H9 (cell line): Measurements from ENCODE around the gene CCBE1. TPM values are rescaled to one million over a fixed set of nuclear protein-coding genes. Genes with fewer than 3 reads are reported as not detected.

Experiments
- DNase-seq: peaks from one replicate; pipeline ENCODE4 v3.0.0-alpha.2; 2017
- H2AFZ ChIP-seq: one replicate; pipeline ENCODE4 v1.6.1; 2013; ENCODE audit warnings: mild to moderate bottlenecking, low read length, control low read depth, moderate library complexity
- H2AK5ac ChIP-seq: 2 replicates; pipeline ENCODE4 v1.6.1; 2013; ENCODE audit warnings: low read length, control low read depth, mixed read lengths; ENCODE audit not compliant: insufficient read length
- H2BK120ac ChIP-seq: one replicate; pipeline ENCODE4 v1.6.1; 2013; ENCODE audit warnings: low read depth, mild to moderate bottlenecking, low read length, control low read depth, inconsistent platforms; ENCODE audit not compliant: poor library complexity, severe bottlenecking
- H2BK12ac ChIP-seq: 2 replicates; pipeline ENCODE4 v1.6.1; 2013; ENCODE audit warnings: low read length, control low read depth, mixed read lengths, low read depth; ENCODE audit not compliant: insufficient read length
- H2BK15ac ChIP-seq: 2 replicates; pipeline ENCODE4 v1.6.1; 2013; ENCODE audit warnings: low read depth, low read length, control low read depth
- H2BK20ac ChIP-seq: one replicate; pipeline ENCODE4 v1.6.1; 2013; ENCODE audit warnings: low read depth, mild to moderate bottlenecking, low read length, control low read depth, inconsistent platforms; ENCODE audit not compliant: poor library complexity, severe bottlenecking
- H2BK5ac ChIP-seq: 2 replicates; pipeline ENCODE4 v1.6.1; 2013; ENCODE audit warnings: low read length, control low read depth, mixed read lengths; ENCODE audit not compliant: insufficient read length
- H3K14ac ChIP-seq: 2 replicates; pipeline ENCODE4 v1.6.1; 2013; ENCODE audit warnings: low read length, control low read depth; ENCODE audit not compliant: insufficient read depth
- H3K18ac ChIP-seq: 2 replicates; pipeline ENCODE4 v1.6.1; 2013; ENCODE audit warnings: low read depth, mild to moderate bottlenecking, mixed read lengths, low read length, control low read depth; ENCODE audit not compliant: insufficient read length
- H3K23ac ChIP-seq: 2 replicates; pipeline ENCODE4 v1.6.1; 2013; ENCODE audit warnings: low read length, control low read depth, mixed read lengths, low read depth; ENCODE audit not compliant: insufficient read length
- H3K23me2 ChIP-seq: 2 replicates; pipeline ENCODE4 v1.6.1; 2013; ENCODE audit warnings: low read depth, mild to moderate bottlenecking, mixed read lengths, low read length, control low read depth; ENCODE audit not compliant: insufficient read length, poor library complexity, severe bottlenecking
- H3K27ac ChIP-seq: 2 replicates; pipeline ENCODE4 v1.5.1; 2013; ENCODE audit warnings: low read length, control low read depth, mixed read lengths, low read depth; ENCODE audit not compliant: insufficient read length
- H3K27me3 ChIP-seq: 2 replicates; pipeline ENCODE4 v1.6.1; 2013; ENCODE audit warnings: low read length, control low read depth, inconsistent platforms; ENCODE audit not compliant: insufficient read depth
- H3K4ac ChIP-seq: 2 replicates; pipeline ENCODE4 v1.6.1; 2013; ENCODE audit warnings: low read depth, mild to moderate bottlenecking, control low read depth, inconsistent platforms, low read length, moderate library complexity
- H3K4me1 ChIP-seq: 2 replicates; pipeline ENCODE4 v1.6.1; 2013; ENCODE audit warnings: low read length, control low read depth, inconsistent platforms; ENCODE audit not compliant: insufficient read depth
- H3K4me2 ChIP-seq: 2 replicates; pipeline ENCODE4 v1.6.1; 2013; ENCODE audit warnings: low read length, control low read depth, mixed read lengths; ENCODE audit not compliant: insufficient read length, insufficient read depth
- H3K56ac ChIP-seq: 2 replicates; pipeline ENCODE4 v1.6.1; 2013; ENCODE audit warnings: low read depth, mild to moderate bottlenecking, mixed read lengths, low read length, control low read depth; ENCODE audit not compliant: insufficient read length
- H3K79me1 ChIP-seq: 2 replicates; pipeline ENCODE4 v1.6.1; 2013; ENCODE audit warnings: low read depth, mild to moderate bottlenecking, moderate library complexity, low read length, control low read depth, inconsistent platforms; ENCODE audit not compliant: insufficient read depth, poor library complexity, severe bottlenecking
- H3K79me2 ChIP-seq: 2 replicates; pipeline ENCODE4 v1.6.1; 2013; ENCODE audit warnings: low read length, control low read depth, inconsistent platforms; ENCODE audit not compliant: insufficient read depth
- H3K9ac ChIP-seq: 2 replicates; pipeline ENCODE4 v1.6.1; 2013; ENCODE audit warnings: low read length, control low read depth, mixed read lengths; ENCODE audit not compliant: insufficient read length; ENCODE audit errors: extremely low read depth
- H3K9me3 ChIP-seq: one replicate; pipeline ENCODE4 v1.6.1; 2013; ENCODE audit warnings: low read depth, low read length, inconsistent platforms; ENCODE audit not compliant: control insufficient read depth
- H3T11ph ChIP-seq: one replicate; pipeline ENCODE4 v1.6.1; 2013; ENCODE audit warnings: mild to moderate bottlenecking, low read length, control low read depth, inconsistent platforms
- H4K20me1 ChIP-seq: one replicate; pipeline ENCODE4 v1.6.1; 2013; ENCODE audit not compliant: control insufficient read depth, insufficient read length, insufficient read depth
- H4K5ac ChIP-seq: 2 replicates; pipeline ENCODE4 v1.6.1; 2013; ENCODE audit warnings: low read depth, mild to moderate bottlenecking, mixed read lengths, low read length, control low read depth; ENCODE audit not compliant: insufficient read length
- H4K8ac ChIP-seq: replicated peaks from 2 replicates; pipeline ENCODE4 v1.6.1; 2013; ENCODE audit warnings: low read length, control low read depth, mixed read lengths, low read depth; ENCODE audit not compliant: insufficient read length
- H4K91ac ChIP-seq: 2 replicates; pipeline ENCODE4 v1.6.1; 2013; ENCODE audit warnings: low read depth, mild to moderate bottlenecking, moderate library complexity, mixed read lengths, low read length, control low read depth; ENCODE audit not compliant: insufficient read length
- H3K27ac Mint-ChIP-seq, 3 experiments: 2 replicates in 2 of 3; 3 replicates in 1 of 3; pipeline ENCODE4 v1.8.0; 2020 to 2021; ENCODE audit warnings: mixed read lengths in 3 of 3, mild to moderate bottlenecking in 1 of 3, moderate library complexity in 1 of 3
- H3K27me3 Mint-ChIP-seq: 2 replicates; pipeline ENCODE4 v1.8.0; 2021; ENCODE audit warnings: low read depth, mild to moderate bottlenecking, moderate library complexity, mixed read lengths
- H3K36me3 Mint-ChIP-seq, 3 experiments: 2 replicates in 2 of 3; 3 replicates in 1 of 3; pipeline ENCODE4 v1.8.0; 2020 to 2021; ENCODE audit warnings: low read depth in 3 of 3, mixed read lengths in 3 of 3; ENCODE audit not compliant: insufficient read depth in 1 of 3
- H3K4me1 Mint-ChIP-seq, 2 experiments: 2 replicates each; pipeline ENCODE4 v1.8.0; 2020; ENCODE audit warnings: mixed read lengths in 2 of 2
- H3K4me3 Mint-ChIP-seq, 2 experiments: 2 replicates in 1 of 2; 3 replicates in 1 of 2; pipeline ENCODE4 v1.8.0; 2020 to 2021; ENCODE audit warnings: mild to moderate bottlenecking in 2 of 2, mixed read lengths in 2 of 2, moderate library complexity in 1 of 2
- H3K9me3 Mint-ChIP-seq, 2 experiments: 2 replicates in 1 of 2; 3 replicates in 1 of 2; pipeline ENCODE4 v1.8.0; 2020; ENCODE audit warnings: mild to moderate bottlenecking in 2 of 2, mixed read lengths in 2 of 2, moderate library complexity in 1 of 2
- WGBS: extraction: QIAGEN DNeasy Blood & Tissue Kit; methylation state at CpG from one replicate; pipeline ENCODE4 v1.1.7; 2013; ENCODE audit warnings: missing lambda C conversion rate, low lambda C conversion rate, mixed read lengths; ENCODE audit not compliant: insufficient read length; ENCODE audit errors: extremely low coverage; 5-methylcytosine and 5-hydroxymethylcytosine counted together
- total RNA-seq: library from RNA; stranded (reverse); gene quantifications from 2 replicates; pipeline ENCODE4 v1.2.1, GENCODE V29; 2021
- TF ChIP-seq, protein P1 (sequence below): fragments of 200-600 bp; sonication (generic); conservative IDR thresholded peaks from 3 replicates; pipeline ENCODE4 v1.8.0; 2021; ENCODE audit warnings: antibody characterized with exemption, mild to moderate bottlenecking

Gene CCBE1
- total RNA-seq, 1 experiment from 2014 or later: 0.39 TPM

GRCh38 chr18:59582395-59582794 lies 114.8 kb downstream of the CCBE1 start:
- H3K4me1 Mint-ChIP-seq: peaks cover 8% of the 10 kb centered on the region in 2 experiments; a peak in 3 of 4 replicates
- no peak overlapping the region for H4K5ac ChIP-seq
- no peaks in the 10 kb centered on the region for H3K9me3 ChIP-seq
- H3K18ac ChIP-seq: no peak overlapping the region
- H3K23ac ChIP-seq: no peak overlapping the region
- no peaks in the 10 kb centered on the region for H3K79me1 ChIP-seq
- no peak overlapping the region for H2BK12ac ChIP-seq
- no peak overlapping the region for H2AFZ ChIP-seq
- H2BK20ac ChIP-seq: no peak overlapping the region
- no peak overlapping the region for H2BK5ac ChIP-seq
- H3K27me3 ChIP-seq: no peaks in the 10 kb centered on the region
- no peak overlapping the region for H3K4me3 Mint-ChIP-seq
- no peak overlapping the region for H3K4me2 ChIP-seq
- H3K4ac ChIP-seq: no peak overlapping the region
- no peak overlapping the region for H2BK15ac ChIP-seq
- WGBS: no CpG with 5 or more reads among the region's 1 CpG
- H3K27ac Mint-ChIP-seq: no peak overlapping the region
- H3K79me2 ChIP-seq: no peaks in the 10 kb centered on the region
- no peaks in the 10 kb centered on the region for H4K20me1 ChIP-seq
- no peaks in the 10 kb centered on the region for H3K4me1 ChIP-seq
- H3T11ph ChIP-seq: no peak overlapping the region
- no peak overlapping the region for H3K27ac ChIP-seq
- no peak overlapping the region for H3K14ac ChIP-seq
- no peaks in the 10 kb centered on the region for H3K9me3 Mint-ChIP-seq
- peaks cover 2% of the 10 kb centered on the region for H3K27me3 Mint-ChIP-seq
- no peak overlapping the region for H2BK120ac ChIP-seq
- H4K8ac ChIP-seq: no peak overlapping the region
- no peak overlapping the region for H4K91ac ChIP-seq
- H2AK5ac ChIP-seq: no peak overlapping the region
- no peak overlapping the region for H3K9ac ChIP-seq
- H3K36me3 Mint-ChIP-seq: no peaks in the 10 kb centered on the region
- H3K56ac ChIP-seq: no peak overlapping the region
- no peak for DNase-seq
- TF ChIP-seq, protein P1, sequence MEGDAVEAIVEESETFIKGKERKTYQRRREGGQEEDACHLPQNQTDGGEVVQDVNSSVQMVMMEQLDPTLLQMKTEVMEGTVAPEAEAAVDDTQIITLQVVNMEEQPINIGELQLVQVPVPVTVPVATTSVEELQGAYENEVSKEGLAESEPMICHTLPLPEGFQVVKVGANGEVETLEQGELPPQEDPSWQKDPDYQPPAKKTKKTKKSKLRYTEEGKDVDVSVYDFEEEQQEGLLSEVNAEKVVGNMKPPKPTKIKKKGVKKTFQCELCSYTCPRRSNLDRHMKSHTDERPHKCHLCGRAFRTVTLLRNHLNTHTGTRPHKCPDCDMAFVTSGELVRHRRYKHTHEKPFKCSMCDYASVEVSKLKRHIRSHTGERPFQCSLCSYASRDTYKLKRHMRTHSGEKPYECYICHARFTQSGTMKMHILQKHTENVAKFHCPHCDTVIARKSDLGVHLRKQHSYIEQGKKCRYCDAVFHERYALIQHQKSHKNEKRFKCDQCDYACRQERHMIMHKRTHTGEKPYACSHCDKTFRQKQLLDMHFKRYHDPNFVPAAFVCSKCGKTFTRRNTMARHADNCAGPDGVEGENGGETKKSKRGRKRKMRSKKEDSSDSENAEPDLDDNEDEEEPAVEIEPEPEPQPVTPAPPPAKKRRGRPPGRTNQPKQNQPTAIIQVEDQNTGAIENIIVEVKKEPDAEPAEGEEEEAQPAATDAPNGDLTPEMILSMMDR: no peak
- no peaks in the 10 kb centered on the region for H3K23me2 ChIP-seq
